ENCODE measurements around the gene STAT3.

The STAT3 gene

DNA sequence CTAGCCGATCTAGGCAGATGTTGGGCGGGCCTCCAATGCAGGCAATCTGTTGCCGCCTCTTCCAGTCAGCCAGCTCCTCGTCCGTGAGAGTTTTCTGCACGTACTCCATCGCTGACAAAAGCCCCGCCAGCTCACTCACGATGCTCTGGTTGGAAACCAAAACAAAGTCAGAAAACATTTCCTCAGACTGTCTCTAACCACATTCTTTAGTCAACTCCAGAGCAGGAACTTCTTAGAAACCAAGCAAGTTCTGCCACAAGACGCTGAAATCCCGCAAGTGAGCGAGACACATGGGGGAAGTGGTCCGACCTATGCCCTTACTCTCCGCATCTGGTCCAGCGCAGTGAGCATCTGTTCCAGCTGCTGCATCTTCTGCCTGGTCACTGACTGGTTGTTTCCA lies 50.8 kb downstream of the STAT3 start:
- peak in 1 of 2 donors; percentile 34 for DNase-seq (ENCODE audit: low read depth in 2 of 2)
- no peak overlapping the region for H3K4me3 ChIP-seq (replicated peaks in 1 of 2; ENCODE audit: low read depth in 2 of 2, low read length in 2 of 2)
- no peak for TF ChIP-seq CTCF (IDR thresholded peaks at IDR 0.05; ENCODE audit: low read depth, low read length)

DNA sequence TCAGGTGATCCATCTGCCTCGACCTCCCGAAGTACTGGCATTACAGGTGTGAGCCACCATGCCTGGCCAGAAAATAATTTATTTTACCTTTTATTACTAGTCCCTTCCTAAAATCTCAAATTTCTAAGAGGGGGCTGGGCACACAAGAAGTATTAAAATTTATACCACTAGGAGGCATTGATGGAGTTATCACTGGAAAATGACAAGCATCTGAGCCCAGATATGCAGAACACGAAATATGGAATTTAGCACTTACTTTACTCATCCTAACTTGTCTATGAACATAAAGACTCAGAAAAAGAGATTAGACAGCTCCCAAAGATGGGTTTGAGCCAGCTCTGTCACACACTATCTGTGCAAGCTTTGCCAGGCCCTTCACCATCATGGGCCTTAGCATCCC lies 53.6 kb downstream of the STAT3 start:
- no peak for TF ChIP-seq CTCF (IDR thresholded peaks at IDR 0.05; ENCODE audit: low read depth, low read length)
- peak in 1 of 2 donors; percentile 33 for DNase-seq (ENCODE audit: low read depth in 2 of 2)
- H3K4me3 ChIP-seq (replicated peaks in 1 of 2; ENCODE audit: low read depth in 2 of 2, low read length in 2 of 2) = no peak overlapping the region

- no peak for TF ChIP-seq CTCF (IDR thresholded peaks at IDR 0.05; ENCODE audit: low read depth, low read length)
- DNase-seq (ENCODE audit: low read depth in 2 of 2) = no peak
- no peak overlapping the region for H3K4me3 ChIP-seq (replicated peaks in 1 of 2; ENCODE audit: low read depth in 2 of 2, low read length in 2 of 2)
These were observed 55.2 kb downstream of the STAT3 start for GRCh38 chr17:42333053-42333452.

- no peak for TF ChIP-seq CTCF (IDR thresholded peaks at IDR 0.05; ENCODE audit: low read depth, low read length)
- no peak overlapping the region for H3K4me3 ChIP-seq (replicated peaks in 1 of 2; ENCODE audit: low read depth in 2 of 2, low read length in 2 of 2)
- peak; percentile 61 to 90 for DNase-seq (ENCODE audit: low read depth in 2 of 2)
These were observed 58.9 kb downstream of the STAT3 start for GRCh38 chr17:42329025-42329976.

GRCh38 chr17:42325026-42325425 lies 63.2 kb downstream of the STAT3 start:
- DNase-seq (ENCODE audit: low read depth in 2 of 2) = peak; percentile 55 to 89
- no peak for TF ChIP-seq CTCF (IDR thresholded peaks at IDR 0.05; ENCODE audit: low read depth, low read length)
- H3K4me3 ChIP-seq (replicated peaks in 1 of 2; ENCODE audit: low read depth in 2 of 2, low read length in 2 of 2) = no peak overlapping the region

- TF ChIP-seq CTCF (IDR thresholded peaks at IDR 0.05; ENCODE audit: low read depth, low read length) = no peak
- DNase-seq (ENCODE audit: low read depth in 2 of 2) = no peak
- H3K4me3 ChIP-seq (replicated peaks in 1 of 2; ENCODE audit: low read depth in 2 of 2, low read length in 2 of 2) = no peak overlapping the region
These were observed 64.9 kb downstream of the STAT3 start for GRCh38 chr17:42323268-42323773.

Measured in cardiac fibroblast (primary cell).